GM10266 (cell line): ENCODE measurements around the gene RGS16.

Experiments
- DNase-seq: peaks from one replicate; pipeline ENCODE4 v3.0.0; 2012; ENCODE audit errors: extremely low spot score
- TF ChIP-seq, protein P1 (sequence below): IDR thresholded peaks from 2 replicates; pipeline ENCODE4 v1.5.1; 2012; ENCODE audit warnings: mild to moderate bottlenecking, low read depth; ENCODE audit not compliant: control insufficient read depth, insufficient read depth; ENCODE audit errors: missing control alignments

RGS16 gene

DNA sequence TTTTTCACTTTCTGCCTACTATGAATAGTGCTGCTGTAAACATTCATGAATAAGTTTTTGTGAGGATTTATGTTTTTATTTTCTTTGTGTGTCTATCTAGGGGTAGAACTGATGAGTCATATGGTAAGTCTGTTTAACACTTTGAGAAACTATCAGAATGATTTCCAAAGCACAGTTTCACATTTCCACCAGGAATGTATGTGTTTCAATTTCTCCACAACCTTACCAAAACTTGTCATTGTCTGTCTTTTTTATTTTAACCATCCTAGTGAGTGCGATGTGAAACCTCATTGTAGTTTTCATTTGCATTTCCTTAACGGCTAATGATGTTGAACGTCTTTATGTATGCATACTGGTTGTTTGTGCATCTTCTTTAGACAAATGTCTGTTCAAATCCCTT lies 38.7 kb downstream of the RGS16 start:
- no peak for DNase-seq

DNA sequence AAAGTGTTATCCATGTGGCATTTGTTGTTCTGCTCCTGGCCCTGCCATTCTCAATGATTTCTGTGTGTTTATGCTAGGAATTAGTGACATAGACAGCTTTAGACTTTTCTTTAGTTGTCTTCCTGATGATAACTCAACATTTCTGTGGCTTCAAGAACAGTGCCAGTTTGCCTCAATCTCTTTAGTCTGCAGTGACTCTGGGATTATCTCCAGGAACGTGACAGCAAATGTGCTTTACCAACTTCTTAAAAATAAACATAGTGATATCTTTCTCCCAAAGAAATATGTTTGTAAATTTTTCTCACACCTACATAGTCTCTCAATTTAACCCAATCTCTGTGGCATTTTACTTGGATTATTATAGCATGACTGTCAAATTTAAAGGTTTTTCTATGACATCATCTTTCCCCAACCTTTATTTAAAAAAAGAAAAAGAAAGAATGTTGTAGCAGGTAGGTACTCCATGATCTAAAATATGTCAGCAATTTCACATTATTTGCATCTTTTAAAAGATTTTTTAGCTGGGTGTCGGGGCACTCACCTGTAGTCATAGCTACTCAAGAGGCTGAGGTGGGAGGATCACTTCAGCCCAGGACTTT lies 39.7 kb downstream of the RGS16 start:
- DNase-seq: no peak
- TF ChIP-seq, protein P1, sequence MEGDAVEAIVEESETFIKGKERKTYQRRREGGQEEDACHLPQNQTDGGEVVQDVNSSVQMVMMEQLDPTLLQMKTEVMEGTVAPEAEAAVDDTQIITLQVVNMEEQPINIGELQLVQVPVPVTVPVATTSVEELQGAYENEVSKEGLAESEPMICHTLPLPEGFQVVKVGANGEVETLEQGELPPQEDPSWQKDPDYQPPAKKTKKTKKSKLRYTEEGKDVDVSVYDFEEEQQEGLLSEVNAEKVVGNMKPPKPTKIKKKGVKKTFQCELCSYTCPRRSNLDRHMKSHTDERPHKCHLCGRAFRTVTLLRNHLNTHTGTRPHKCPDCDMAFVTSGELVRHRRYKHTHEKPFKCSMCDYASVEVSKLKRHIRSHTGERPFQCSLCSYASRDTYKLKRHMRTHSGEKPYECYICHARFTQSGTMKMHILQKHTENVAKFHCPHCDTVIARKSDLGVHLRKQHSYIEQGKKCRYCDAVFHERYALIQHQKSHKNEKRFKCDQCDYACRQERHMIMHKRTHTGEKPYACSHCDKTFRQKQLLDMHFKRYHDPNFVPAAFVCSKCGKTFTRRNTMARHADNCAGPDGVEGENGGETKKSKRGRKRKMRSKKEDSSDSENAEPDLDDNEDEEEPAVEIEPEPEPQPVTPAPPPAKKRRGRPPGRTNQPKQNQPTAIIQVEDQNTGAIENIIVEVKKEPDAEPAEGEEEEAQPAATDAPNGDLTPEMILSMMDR: no peak

More for the DNA sequence above, 38.7 kb downstream of the RGS16 start:
- TF ChIP-seq, protein P1: no peak

DNA sequence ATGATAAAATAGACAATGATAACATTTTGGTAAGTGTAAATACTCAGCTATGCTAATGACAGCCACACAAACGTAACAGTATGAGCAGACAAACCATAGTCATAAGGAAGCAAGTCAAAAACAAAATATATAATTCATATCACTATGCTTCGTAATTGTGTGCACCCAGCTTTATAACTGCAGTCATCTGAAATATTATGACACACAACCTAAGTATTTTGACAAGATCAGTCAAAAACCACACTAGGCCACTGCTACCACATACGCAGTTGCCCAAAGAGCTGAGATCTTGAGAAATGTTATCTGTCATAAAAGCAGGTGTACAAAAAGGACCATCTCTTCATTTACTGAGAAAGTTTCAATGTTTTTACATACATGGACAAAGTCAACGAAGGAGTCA lies 41.1 kb downstream of the RGS16 start:
- TF ChIP-seq, protein P1: no peak

DNA sequence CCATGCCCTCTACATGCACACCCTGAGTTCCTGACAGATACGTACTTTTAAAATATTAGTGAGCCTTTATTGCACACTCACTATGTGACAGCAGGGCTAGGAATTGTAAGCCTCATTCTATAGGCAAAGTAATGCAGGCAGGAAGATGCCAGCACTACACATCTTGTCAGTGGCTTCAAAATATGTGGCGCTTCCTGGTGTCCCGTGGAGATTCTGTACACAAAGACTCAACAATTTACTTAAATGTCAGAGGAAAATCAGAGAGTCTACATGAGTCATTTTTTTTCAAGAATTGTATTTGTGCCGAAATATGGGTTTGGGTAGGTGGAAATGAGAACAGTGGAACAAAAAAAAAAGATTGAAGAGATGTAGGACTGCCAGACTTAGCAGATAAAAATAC lies 42.7 kb downstream of the RGS16 start:
- no peak for DNase-seq
- TF ChIP-seq, protein P1: no peak

More for the DNA sequence above, 41.1 kb downstream of the RGS16 start:
- DNase-seq: no peak

DNA sequence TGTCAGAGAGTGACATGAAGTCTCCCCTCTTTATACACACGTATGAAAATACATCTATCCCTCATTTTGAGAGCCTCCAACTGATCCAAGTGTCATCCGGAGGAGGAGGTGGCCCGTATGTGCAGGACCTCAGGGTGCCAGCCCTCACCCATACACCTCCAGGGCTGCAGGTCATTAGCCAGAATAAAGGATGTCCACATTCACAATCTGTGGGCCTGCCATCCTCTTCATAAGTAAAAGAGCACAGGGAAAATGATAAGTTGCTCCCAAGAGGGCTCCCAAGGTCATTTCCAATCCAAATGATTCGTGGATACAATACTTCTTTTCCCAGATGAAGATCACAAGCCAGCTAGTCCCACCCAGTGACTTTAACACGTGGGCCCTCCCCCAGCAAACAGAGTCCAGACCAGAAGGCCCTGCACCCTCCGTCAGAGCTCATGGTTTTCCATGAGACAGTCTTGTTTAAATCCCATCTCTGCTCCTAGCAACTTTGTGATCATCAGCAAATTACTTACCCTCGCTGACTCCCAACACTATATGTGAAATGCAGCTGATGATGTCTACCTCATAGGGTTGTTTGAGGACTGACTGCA lies 43.7 kb downstream of the RGS16 start:
- TF ChIP-seq, protein P1: no peak
- no peak for DNase-seq

DNA sequence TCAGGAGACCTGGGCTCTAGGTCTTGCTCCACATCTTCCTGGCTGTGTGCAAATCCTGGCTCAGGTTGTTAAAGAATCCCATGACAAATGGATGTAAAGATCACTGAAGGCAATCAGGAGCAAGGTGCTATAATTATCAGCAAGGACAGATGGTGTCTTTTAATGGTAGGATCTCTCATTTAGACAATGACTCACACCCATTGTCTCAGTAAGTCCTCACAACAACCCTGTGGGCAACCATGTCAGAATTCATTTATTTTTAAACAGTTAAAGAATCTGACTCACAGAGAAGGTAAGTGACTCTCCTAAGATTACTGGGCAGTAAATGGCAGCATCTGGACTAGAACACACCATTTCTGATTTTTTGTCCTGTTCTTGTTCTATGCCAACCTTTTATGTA lies 47.9 kb downstream of the RGS16 start:
- TF ChIP-seq, protein P1: no peak
- DNase-seq: no peak

DNA sequence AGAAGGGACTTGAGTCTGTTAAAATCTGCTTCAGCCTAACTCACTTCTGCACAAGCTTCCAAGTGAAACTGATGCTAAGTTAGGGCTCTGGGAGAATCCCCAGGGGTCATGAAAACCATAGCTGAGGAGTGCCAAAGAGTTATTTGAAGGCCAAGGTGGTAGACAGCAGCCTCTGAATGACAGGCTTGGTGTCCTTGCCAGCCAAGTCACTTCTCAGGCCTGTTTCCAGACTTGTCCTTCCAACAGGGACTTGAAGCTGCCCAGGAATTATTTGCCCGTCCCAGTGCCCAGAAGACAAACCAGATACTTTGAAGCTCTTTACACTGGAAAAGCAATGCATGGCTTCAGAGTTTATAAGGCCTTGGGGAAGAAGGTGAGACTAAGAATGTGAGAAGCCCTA lies 48.7 kb downstream of the RGS16 start:
- TF ChIP-seq, protein P1: no peak
- DNase-seq: no peak
